C4-2B (cell line): ENCODE results near the gene ADA.

Experiments used
- H3K27ac ChIP-seq: fragments of 450-650 bp; 2 replicates; pipeline ENCODE4 v1.5.1; 2017
- ZFX ChIP-seq: fragments of 450-650 bp; IDR thresholded peaks from 2 replicates; pipeline ENCODE4 v1.6.1; 2017
- TF ChIP-seq, protein P1 (sequence below): fragments of 450-650 bp; conservative IDR thresholded peaks from 2 replicates; pipeline ENCODE4 v1.5.1; 2017; ENCODE audit warnings: mild to moderate bottlenecking

Gene ADA

DNA sequence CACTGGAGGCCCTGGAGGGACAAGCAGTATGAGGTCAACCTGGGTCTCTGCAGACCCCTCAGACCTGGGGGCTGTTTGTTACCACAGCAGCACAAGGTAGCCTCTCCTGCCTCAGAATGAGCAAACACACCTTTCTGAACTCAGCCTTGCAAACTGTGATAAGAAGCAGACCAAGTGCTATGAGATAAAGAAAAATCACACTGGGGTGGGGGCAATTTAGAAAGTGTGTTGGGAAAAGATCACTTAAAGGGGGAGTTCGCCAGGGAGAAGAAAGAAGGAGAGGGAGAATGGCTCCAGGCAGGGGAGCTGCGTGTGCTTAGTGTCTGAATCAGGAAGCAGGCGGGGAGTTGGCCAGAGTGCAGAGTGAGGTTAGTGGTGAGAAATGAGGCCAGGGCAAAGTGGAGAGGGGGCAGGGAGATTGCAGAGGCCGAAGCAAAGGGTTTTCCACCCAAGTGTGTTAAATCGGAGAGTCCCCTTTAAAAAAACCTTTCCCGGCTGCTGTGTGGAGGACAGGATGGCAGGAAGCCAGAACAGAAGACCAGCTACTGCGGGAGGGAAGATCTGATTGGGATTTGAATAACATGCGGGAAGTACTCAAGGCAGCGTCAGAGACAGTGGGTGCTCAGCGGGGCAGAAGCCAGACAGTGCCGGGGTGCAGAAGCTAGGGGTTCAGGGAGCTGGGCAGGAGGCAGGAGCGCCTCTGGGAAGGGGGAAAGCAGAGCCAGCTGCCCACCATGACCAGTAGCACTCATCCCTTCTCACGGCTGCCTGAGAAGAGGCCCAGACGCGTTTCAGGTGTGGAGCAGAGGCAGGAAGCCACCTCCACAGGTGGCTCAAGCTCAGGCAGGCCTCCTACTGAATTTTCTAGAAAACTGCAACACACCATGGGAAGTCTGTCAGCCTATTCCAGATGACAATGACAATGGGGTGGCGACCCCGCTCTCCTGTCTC lies 9.0 kb downstream of the ADA start:
- no peak overlapping the region for H3K27ac ChIP-seq
- TF ChIP-seq ZFX = no peak
- TF ChIP-seq, protein P1, sequence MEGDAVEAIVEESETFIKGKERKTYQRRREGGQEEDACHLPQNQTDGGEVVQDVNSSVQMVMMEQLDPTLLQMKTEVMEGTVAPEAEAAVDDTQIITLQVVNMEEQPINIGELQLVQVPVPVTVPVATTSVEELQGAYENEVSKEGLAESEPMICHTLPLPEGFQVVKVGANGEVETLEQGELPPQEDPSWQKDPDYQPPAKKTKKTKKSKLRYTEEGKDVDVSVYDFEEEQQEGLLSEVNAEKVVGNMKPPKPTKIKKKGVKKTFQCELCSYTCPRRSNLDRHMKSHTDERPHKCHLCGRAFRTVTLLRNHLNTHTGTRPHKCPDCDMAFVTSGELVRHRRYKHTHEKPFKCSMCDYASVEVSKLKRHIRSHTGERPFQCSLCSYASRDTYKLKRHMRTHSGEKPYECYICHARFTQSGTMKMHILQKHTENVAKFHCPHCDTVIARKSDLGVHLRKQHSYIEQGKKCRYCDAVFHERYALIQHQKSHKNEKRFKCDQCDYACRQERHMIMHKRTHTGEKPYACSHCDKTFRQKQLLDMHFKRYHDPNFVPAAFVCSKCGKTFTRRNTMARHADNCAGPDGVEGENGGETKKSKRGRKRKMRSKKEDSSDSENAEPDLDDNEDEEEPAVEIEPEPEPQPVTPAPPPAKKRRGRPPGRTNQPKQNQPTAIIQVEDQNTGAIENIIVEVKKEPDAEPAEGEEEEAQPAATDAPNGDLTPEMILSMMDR = no peak

DNA sequence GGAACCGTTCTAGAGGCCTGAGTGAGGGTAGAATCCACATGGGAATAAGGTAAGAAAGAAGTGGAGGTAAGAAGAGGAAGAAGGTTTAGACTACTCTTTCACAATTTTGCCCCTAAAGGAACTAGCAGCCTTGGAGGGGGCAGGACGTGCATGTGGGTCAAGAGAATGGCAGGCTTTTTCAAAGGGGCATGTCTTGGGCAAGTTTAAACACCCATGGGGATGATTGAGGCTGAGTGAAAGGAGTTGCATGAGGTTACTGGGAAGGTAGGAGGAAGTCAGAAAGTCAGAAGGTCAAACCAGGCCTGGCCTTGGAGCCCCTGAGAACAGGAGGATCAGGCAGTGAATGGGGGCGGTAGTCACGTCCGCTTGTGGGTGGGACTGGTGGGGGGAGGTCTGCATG lies 10.2 kb downstream of the ADA start:
- TF ChIP-seq ZFX = no peak
- TF ChIP-seq, protein P1 = no peak
- H3K27ac ChIP-seq = no peak overlapping the region

DNA sequence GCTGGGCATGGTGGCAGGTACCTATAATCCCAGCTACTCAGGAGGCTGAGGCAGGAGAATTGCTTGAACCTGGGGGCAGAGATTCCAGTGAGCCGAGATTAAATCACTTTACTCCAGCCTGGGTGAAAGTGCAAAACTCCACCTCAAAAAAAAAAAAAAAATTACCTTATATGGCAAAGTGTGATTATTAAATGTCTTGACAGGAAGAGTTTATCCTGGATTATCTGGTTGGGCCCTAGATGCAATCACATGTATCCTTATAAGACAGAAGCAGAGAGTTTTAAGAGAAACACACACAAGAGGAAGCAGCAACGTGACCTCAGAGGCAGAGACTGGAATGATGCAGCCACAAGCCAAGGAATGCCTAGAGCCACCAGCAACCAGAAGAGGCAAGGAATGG lies 11.0 kb downstream of the ADA start:
- H3K27ac ChIP-seq = no peak overlapping the region
- TF ChIP-seq, protein P1 = no peak
- TF ChIP-seq ZFX = no peak

DNA sequence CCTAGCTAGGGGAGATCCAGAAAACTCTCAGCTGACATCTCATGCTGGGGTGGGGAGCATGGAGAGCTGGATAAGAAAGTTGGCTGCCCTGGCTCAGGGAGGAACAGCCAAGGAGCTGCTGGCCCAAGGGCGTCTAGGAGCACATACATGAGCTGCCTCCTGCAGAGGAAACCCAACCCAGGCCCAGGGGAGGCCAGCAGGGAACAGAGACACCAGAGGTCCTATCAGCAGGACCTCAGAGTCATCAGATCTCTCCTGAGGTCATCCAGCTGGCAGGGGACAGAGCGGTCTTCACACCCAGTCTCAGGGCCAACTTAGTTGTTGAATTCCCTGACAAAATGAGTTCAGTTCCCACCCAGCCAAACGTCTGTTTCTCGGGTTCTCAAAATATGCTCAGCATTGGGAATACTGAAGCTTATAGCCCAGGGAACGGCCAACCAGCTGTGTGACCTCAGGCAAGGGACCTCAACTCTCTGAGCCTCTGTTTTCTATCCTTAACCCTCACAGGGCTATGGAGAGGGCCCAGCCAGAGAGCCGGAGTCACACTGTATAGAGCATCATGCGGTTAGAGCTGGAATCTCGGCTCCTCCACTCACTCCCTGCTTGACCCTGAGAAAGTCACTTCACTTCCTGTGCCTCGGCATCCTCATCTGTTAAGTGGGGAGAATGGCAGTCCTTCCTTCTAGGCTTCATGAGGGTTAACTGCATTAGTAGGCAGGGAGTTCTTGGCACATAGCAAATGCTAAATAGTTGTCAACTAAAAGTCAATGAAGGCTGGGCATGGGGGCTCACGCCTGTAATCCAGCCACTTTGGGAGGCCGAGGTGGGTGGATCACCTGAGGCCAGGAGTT lies 13.8 kb downstream of the ADA start:
- TF ChIP-seq ZFX = no peak
- TF ChIP-seq, protein P1 = no peak
- no peak overlapping the region for H3K27ac ChIP-seq

DNA sequence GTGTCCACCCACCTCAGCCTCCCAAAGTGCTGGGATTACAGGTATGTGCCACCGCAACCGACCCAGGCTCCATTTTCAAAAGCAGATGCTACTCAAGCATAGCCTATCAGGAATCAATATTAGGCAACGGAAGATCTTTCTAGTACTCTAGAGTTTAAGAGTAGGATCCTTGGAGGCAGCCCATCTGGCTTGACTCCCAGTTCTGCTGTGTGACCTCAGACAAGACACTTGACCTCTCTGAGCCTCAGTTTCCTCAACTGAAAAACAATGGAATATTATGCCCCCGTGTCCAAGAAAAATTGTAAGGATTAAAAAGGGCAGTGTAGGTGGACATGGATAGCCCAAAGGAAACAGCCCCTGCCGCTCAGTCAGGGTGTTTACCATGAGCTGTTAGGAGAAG lies 14.5 kb downstream of the ADA start:
- no peak for TF ChIP-seq ZFX
- H3K27ac ChIP-seq = no peak overlapping the region

DNA sequence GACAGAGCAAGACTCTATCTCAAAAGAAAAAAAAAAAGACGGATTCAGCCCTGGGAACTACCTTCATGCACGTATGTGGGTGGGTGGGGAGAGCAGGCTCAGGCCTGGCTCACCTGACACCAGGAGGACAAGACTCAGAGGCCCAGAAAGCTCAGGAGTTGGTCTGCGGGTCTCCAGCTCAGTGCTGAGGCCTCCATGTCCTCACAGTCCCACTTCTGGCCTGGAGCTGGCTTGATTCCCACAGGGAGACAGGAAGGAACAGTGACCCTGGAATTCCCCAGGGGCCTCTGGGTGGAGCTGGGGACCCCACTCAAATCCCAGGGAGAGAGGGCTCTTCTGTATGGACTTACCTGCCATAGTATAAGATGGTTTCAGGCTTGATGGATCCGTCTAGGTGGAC lies 15.6 kb downstream of the ADA start:
- TF ChIP-seq, protein P1 = no peak
- TF ChIP-seq ZFX = no peak

DNA sequence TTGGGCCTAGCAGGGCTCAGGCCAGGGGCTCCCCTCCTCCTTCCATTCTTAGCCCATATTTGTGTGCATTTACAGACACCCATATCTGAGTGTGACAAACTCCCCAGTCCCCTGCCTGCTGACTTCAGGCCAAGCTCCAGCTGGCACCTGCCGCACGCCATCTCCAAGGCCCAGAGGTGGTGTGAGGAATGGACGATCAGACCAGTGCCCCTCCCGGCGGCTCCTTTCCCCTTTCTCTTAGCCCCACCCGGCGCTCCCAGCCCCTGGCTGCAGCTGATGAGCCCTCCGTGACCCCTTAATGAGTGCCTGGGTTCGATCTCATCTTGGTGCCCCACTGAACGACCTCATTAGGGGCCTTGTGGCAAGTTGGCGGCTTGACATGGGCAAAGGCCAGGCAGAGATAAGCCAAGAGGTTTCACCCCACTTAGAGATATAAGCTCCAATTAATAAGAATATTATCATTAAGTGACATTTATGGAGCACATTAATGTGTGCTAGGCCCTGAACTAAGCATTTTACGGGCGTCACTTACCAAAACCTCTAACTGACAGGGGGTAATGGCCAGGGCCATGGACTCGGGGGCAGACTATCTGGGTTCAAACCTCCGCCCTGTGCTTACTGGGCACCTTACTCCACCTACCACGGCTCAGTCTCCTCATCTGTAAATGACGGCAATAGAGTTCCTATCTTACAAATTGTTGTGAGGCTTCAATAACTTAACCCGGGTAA lies 17.5 kb downstream of the ADA start:
- no peak for TF ChIP-seq ZFX
- TF ChIP-seq, protein P1 = no peak
- H3K27ac ChIP-seq = no peak overlapping the region

More for the DNA sequence above, 15.6 kb downstream of the ADA start:
- no peak overlapping the region for H3K27ac ChIP-seq
